ENCODE results near the gene PTPRT. TPM values are rescaled to one million over a fixed set of nuclear protein-coding genes. Genes with fewer than 3 reads are reported as not detected.

PTPRT gene
- total RNA-seq, 4 donors from 2014 or later = 0.72 to 2.5 (median 1.4) TPM

GRCh38 chr20:42067596-42067995 is 1122.1 kb downstream of the PTPRT start:
- no peak for DNase-seq (ENCODE audit: low spot score in 2 of 2)
- H3K4me3 ChIP-seq = no peak overlapping the region
- H3K27me3 ChIP-seq = no peaks in the 10 kb centered on the region
- H3K36me3 ChIP-seq = no peaks in the 10 kb centered on the region
- H3K9me3 ChIP-seq = no peaks in the 10 kb centered on the region
- no peak overlapping the region for H3K27ac ChIP-seq
- WGBS = 61% methylated on average over 3 of the region's 3 CpGs
- no peaks in the 10 kb centered on the region for H3K4me1 ChIP-seq
- TF ChIP-seq EP300 (IDR thresholded peaks at IDR 0.05) (no peak), POLR2AphosphoS5 (IDR thresholded peaks at IDR 0.05) (no peak), POLR2A (IDR thresholded peaks at IDR 0.05) (no peak), CTCF (IDR thresholded peaks at IDR 0.05) (no peak)

DNA sequence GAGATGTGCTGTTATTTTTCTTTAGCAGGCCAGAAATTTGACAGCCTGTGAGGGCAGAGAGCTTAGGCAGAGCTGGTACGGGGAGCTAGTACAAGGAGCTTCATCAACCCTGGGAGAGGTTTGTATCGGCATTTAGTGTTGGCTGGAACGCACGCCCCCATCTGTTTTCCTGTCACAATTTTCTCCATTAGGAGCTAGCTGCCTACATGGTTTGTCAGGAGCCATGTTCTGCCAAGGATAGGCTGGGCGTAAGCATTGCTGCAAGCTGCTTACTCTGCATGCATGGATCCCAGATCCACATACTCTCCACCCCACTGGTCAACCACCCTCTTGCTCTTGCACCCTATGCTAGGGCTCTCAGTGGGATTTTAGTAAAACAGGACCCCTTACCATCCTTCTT is 1122.5 kb downstream of the PTPRT start:
- 88% methylated on average over 5 of the region's 5 CpGs for WGBS
- no peak for DNase-seq (ENCODE audit: low spot score in 2 of 2)
- H3K27ac ChIP-seq = no peak overlapping the region
- no peaks in the 10 kb centered on the region for H3K27me3 ChIP-seq
- no peaks in the 10 kb centered on the region for H3K36me3 ChIP-seq
- H3K9me3 ChIP-seq = no peaks in the 10 kb centered on the region
- H3K4me1 ChIP-seq = no peaks in the 10 kb centered on the region
- H3K4me3 ChIP-seq = no peak overlapping the region
- TF ChIP-seq EP300 (IDR thresholded peaks at IDR 0.05) (no peak), POLR2AphosphoS5 (IDR thresholded peaks at IDR 0.05) (no peak), CTCF (IDR thresholded peaks at IDR 0.05) (no peak), POLR2A (IDR thresholded peaks at IDR 0.05) (no peak)

- Histone ChIP-seq H3K27me3 (no peaks in the 10 kb centered on the region), H3K27ac (no peak overlapping the region), H3K4me1 (no peaks in the 10 kb centered on the region), H3K36me3 (no peaks in the 10 kb centered on the region), H3K9me3 (no peaks in the 10 kb centered on the region), H3K4me3 (no peak overlapping the region)
- 69% methylated on average over 4 of the region's 4 CpGs for WGBS
- TF ChIP-seq POLR2A (IDR thresholded peaks at IDR 0.05) (no peak), EP300 (IDR thresholded peaks at IDR 0.05) (no peak), CTCF (IDR thresholded peaks at IDR 0.05) (no peak), POLR2AphosphoS5 (IDR thresholded peaks at IDR 0.05) (no peak)
- no peak for DNase-seq (ENCODE audit: low spot score in 2 of 2)
These were observed 1126.6 kb downstream of the PTPRT start for GRCh38 chr20:42063141-42063540.

DNA sequence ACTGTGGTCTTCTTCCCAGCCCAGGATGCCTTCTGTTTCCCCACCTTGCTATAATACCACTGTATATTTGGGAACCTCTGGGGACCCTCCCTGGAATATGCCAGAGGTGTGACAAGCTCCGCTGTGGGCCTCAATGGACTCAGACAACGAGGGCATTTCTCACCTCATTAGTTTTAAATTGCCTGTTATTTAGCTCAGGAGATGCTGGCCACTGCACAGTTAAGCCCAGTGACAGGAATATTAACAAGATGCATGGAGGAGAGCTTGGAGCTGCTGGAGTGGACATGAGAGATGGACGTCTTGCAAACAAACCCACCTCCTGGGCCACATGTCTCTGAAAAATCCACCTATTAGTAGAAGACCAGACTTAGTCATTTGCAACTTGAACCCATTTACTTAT is 1136.4 kb downstream of the PTPRT start:
- no peak for TF ChIP-seq POLR2A (IDR thresholded peaks at IDR 0.05)
- no peak for TF ChIP-seq EP300 (IDR thresholded peaks at IDR 0.05)
- TF ChIP-seq POLR2AphosphoS5 (IDR thresholded peaks at IDR 0.05) = no peak
- no peak for TF ChIP-seq CTCF (IDR thresholded peaks at IDR 0.05)
- WGBS = 78% methylated on average over 3 of the region's 3 CpGs
- no peaks in the 10 kb centered on the region for H3K9me3 ChIP-seq

DNA sequence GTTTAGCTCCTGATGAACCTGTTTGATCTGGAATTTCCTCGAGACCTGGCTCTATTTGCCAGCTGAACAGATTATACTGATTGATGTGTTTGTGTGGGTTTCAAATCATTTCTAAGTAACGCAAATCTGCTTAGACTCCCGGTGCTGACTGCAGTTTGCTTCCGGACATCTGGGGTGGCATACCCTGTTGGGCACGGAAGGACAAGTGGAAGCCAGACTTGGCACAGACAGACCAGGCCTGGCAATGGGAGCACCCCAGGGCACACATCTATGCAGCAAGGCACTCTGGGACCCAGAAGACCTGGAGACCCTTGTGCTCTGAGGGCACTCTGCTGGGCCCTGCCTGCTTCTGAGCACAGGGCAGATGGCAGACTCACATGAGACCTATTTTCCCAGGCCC is 1137.8 kb downstream of the PTPRT start:
- H3K27ac ChIP-seq = no peak overlapping the region
- DNase-seq (ENCODE audit: low spot score in 2 of 2) = no peak
- no peaks in the 10 kb centered on the region for H3K27me3 ChIP-seq
- H3K9me3 ChIP-seq = no peaks in the 10 kb centered on the region
- H3K4me1 ChIP-seq = no peaks in the 10 kb centered on the region
- TF ChIP-seq CTCF (IDR thresholded peaks at IDR 0.05) = no peak
- no peak for TF ChIP-seq POLR2A (IDR thresholded peaks at IDR 0.05)
- TF ChIP-seq EP300 (IDR thresholded peaks at IDR 0.05) = no peak
- TF ChIP-seq POLR2AphosphoS5 (IDR thresholded peaks at IDR 0.05) = no peak
- no peaks in the 10 kb centered on the region for H3K36me3 ChIP-seq
- WGBS = 53% methylated on average over 5 of the region's 5 CpGs
- H3K4me3 ChIP-seq = no peak overlapping the region

More for the DNA sequence above, 1136.4 kb downstream of the PTPRT start:
- no peaks in the 10 kb centered on the region for H3K27me3 ChIP-seq
- H3K27ac ChIP-seq = no peak overlapping the region
- no peaks in the 10 kb centered on the region for H3K4me1 ChIP-seq
- no peak for DNase-seq (ENCODE audit: low spot score in 2 of 2)
- H3K36me3 ChIP-seq = no peaks in the 10 kb centered on the region
- no peak overlapping the region for H3K4me3 ChIP-seq

Data from suprapubic skin (tissue), 4 donors.